SK-N-SH (cell line): ENCODE measurements around the gene ARFIP1. TPM values are rescaled to one million over a fixed set of nuclear protein-coding genes. Genes with fewer than 3 reads are reported as not detected.
A peak's percentile ranks its signal among the peaks of the same experiment; 100 is the strongest.

Experiments used
- CTCF ChIA-PET: fragments of 300-600, 350-600 bp; formaldehyde crosslinking; extraction: SDS; loops from one replicate; lab custom pipeline; 2021; lab: Yijun Ruan, JAX
- POLR2A ChIA-PET: fragments of 350-600 bp; sonication (Branson Sonifier 250); formaldehyde crosslinking; extraction: SDS; loops from one replicate; lab custom pipeline; 2020; ENCODE audit warnings: antibody characterized with exemption, inconsistent platforms; lab: Yijun Ruan, JAX
- DNase-seq: peaks from one replicate; pipeline ENCODE4 v3.0.0; 2012
- H2AFZ ChIP-seq: fragments of 200-600 bp; sonication (generic); 2 replicates; pipeline ENCODE4 v1.8.1; 2016; ENCODE audit warnings: antibody characterized with exemption, mild to moderate bottlenecking, low read depth
- H3F3A ChIP-seq: fragments of 200-600 bp; sonication (generic); replicated peaks from 2 replicates; pipeline ENCODE3; 2016; ENCODE audit warnings: antibody characterized with exemption, mild to moderate bottlenecking; ENCODE audit not compliant: insufficient read depth
- H3K27ac ChIP-seq, 2 experiments: fragments of 200-500 bp in 1 of 2; fragments of 200-600 bp in 1 of 2; sonication (Bioruptor generic) in 1 of 2; sonication (generic), shearing (Covaris generic) in 1 of 2; 2 replicates each; pipeline versions ENCODE4 v1.5.1 to v1.6.1; 2014 to 2016; ENCODE audit warnings: low read depth in 2 of 2, inconsistent platforms in 1 of 2, low read length in 1 of 2, mild to moderate bottlenecking in 1 of 2, mixed read lengths in 1 of 2
- H3K27me3 ChIP-seq: fragments of 200-600 bp; sonication (generic), shearing (Covaris generic); 2 replicates; pipeline ENCODE4 v1.6.1; 2016; ENCODE audit warnings: mixed run types; ENCODE audit not compliant: insufficient read depth
- H3K36me3 ChIP-seq, 2 experiments: fragments of 200-500 bp in 1 of 2; fragments of 200-600 bp in 1 of 2; sonication (Bioruptor generic) in 1 of 2; sonication (generic) in 1 of 2; replicated peaks in 1 of 2; 2 replicates each; pipeline versions ENCODE3 to v1.5.1; 2014 to 2016; ENCODE audit warnings: low read length in 1 of 2, mild to moderate bottlenecking in 1 of 2; ENCODE audit not compliant: insufficient read depth in 2 of 2, control insufficient read depth in 1 of 2
- H3K4me1 ChIP-seq, 2 experiments: fragments of 200-500 bp in 1 of 2; fragments of 200-600 bp in 1 of 2; sonication (Bioruptor generic) in 1 of 2; sonication (generic), shearing (Covaris generic) in 1 of 2; 2 replicates each; pipeline versions ENCODE4 v1.5.1 to v1.6.1; 2014 to 2016; ENCODE audit warnings: low read depth in 1 of 2, low read length in 1 of 2, mixed run types in 1 of 2; ENCODE audit not compliant: insufficient read depth in 2 of 2, control insufficient read depth in 1 of 2
- H3K4me2 ChIP-seq: fragments of 200-600 bp; sonication (generic), shearing (Covaris generic); 2 replicates; pipeline ENCODE4 v1.6.1; 2017; ENCODE audit warnings: mixed run types
- H3K4me3 ChIP-seq, 2 experiments: fragments of 200-500 bp in 1 of 2; fragments of 200-600 bp in 1 of 2; sonication (Bioruptor generic) in 1 of 2; sonication (generic), shearing (Covaris generic) in 1 of 2; 2 replicates each; pipeline versions ENCODE4 v1.5.1 to v1.8.1; 2014 to 2016; ENCODE audit warnings: low read depth in 2 of 2, inconsistent platforms in 1 of 2, low read length in 1 of 2, mild to moderate bottlenecking in 1 of 2, mixed read lengths in 1 of 2, moderate library complexity in 1 of 2
- H3K79me2 ChIP-seq: fragments of 200-600 bp; sonication (generic); 2 replicates; pipeline ENCODE4 v1.8.1; 2017; ENCODE audit warnings: mild to moderate bottlenecking; ENCODE audit not compliant: insufficient read depth
- H3K9ac ChIP-seq: fragments of 200-600 bp; sonication (generic); 2 replicates; pipeline ENCODE4 v1.6.1; 2017; ENCODE audit warnings: mixed run types
- H3K9me2 ChIP-seq: fragments of 200-600 bp; sonication (generic); 2 replicates; pipeline ENCODE4 v1.6.1; 2017; ENCODE audit warnings: mixed run types
- H3K9me3 ChIP-seq: fragments of 200-600 bp; sonication (generic); 2 replicates; pipeline ENCODE4 v1.6.1; 2017; ENCODE audit warnings: mixed run types, mild to moderate bottlenecking, moderate library complexity
- H4K20me1 ChIP-seq: fragments of 200-600 bp; sonication (generic); 2 replicates; pipeline ENCODE4 v1.6.1; 2017; ENCODE audit warnings: mild to moderate bottlenecking, mixed run types; ENCODE audit not compliant: insufficient read depth
- EZH2phosphoT487 ChIP-seq: fragments of 200-600 bp; sonication (generic); IDR thresholded peaks from 2 replicates; pipeline ENCODE4 v1.6.1; 2017; ENCODE audit warnings: low read depth, mixed run types, mild to moderate bottlenecking, antibody characterized with exemption, moderate library complexity, borderline replicate concordance
- FOSL2 ChIP-seq: IDR thresholded peaks from 2 replicates; pipeline ENCODE4 v1.4.0; 2012; ENCODE audit warnings: low read depth, mild to moderate bottlenecking, moderate library complexity, borderline replicate concordance
- MEF2A ChIP-seq: IDR thresholded peaks from 2 replicates; pipeline ENCODE4 v1.4.0; 2012; ENCODE audit warnings: low read depth, borderline replicate concordance
- MXI1 ChIP-seq: IDR thresholded peaks from 2 replicates; pipeline ENCODE4 v1.6.1; 2012; ENCODE audit warnings: mild to moderate bottlenecking, low read depth, low read length, improper control_type of control experiment
- NFIC ChIP-seq: IDR thresholded peaks from 2 replicates; pipeline ENCODE4 v1.4.0; 2012; ENCODE audit warnings: borderline replicate concordance
- PBX3 ChIP-seq: IDR thresholded peaks from 2 replicates; pipeline ENCODE4; 2012
- POLR2AphosphoS5 ChIP-seq: IDR thresholded peaks from 2 replicates; pipeline ENCODE4 v1.6.1; 2012; ENCODE audit warnings: low read depth, low read length
- RAD21 ChIP-seq: IDR thresholded peaks from 2 replicates; pipeline ENCODE4 v1.6.1; 2012; ENCODE audit warnings: mild to moderate bottlenecking, low read length
- RCOR1 ChIP-seq: fragments of 150-350 bp; IDR thresholded peaks from 2 replicates; pipeline ENCODE4 v1.6.1; 2017; ENCODE audit warnings: antibody characterized with exemption, low read length
- TAF1 ChIP-seq: IDR thresholded peaks from 2 replicates; pipeline ENCODE4 v1.6.1; 2012; ENCODE audit warnings: low read depth, mild to moderate bottlenecking, low read length, moderate library complexity, borderline replicate concordance
- TEAD4 ChIP-seq: IDR thresholded peaks from 2 replicates; pipeline ENCODE4 v1.4.0; 2012; ENCODE audit warnings: mild to moderate bottlenecking, borderline replicate concordance; ENCODE audit not compliant: insufficient read depth
- USF1 ChIP-seq: IDR thresholded peaks from 2 replicates; pipeline ENCODE4 v1.4.0; 2012; ENCODE audit warnings: low read depth, borderline replicate concordance
- YY1 ChIP-seq: IDR thresholded peaks from 2 replicates; pipeline ENCODE4 v1.4.0; 2012; ENCODE audit warnings: low read depth, mild to moderate bottlenecking
- WGBS: methylation state at CpG from one replicate; pipeline ENCODE4 v1.1.6; 2017; ENCODE audit warnings: low lambda C conversion rate; 5-methylcytosine and 5-hydroxymethylcytosine counted together
- polyA plus RNA-seq, 3 experiments: library from polyadenylated mRNA; depleted of rRNA; stranded (reverse); fragments of >200 nt; gene quantifications; 2 replicates each; pipeline ENCODE4 v1.2.3, GENCODE V29; 2012
- TF ChIP-seq, protein P1 (sequence below): IDR thresholded peaks from 2 replicates; pipeline ENCODE4 v1.4.0; 2012; ENCODE audit warnings: low read depth

Gene ARFIP1
- polyA plus RNA-seq, 1 of the 3 experiments (the other 2 are of a cell fraction): 15.7 TPM

DNA sequence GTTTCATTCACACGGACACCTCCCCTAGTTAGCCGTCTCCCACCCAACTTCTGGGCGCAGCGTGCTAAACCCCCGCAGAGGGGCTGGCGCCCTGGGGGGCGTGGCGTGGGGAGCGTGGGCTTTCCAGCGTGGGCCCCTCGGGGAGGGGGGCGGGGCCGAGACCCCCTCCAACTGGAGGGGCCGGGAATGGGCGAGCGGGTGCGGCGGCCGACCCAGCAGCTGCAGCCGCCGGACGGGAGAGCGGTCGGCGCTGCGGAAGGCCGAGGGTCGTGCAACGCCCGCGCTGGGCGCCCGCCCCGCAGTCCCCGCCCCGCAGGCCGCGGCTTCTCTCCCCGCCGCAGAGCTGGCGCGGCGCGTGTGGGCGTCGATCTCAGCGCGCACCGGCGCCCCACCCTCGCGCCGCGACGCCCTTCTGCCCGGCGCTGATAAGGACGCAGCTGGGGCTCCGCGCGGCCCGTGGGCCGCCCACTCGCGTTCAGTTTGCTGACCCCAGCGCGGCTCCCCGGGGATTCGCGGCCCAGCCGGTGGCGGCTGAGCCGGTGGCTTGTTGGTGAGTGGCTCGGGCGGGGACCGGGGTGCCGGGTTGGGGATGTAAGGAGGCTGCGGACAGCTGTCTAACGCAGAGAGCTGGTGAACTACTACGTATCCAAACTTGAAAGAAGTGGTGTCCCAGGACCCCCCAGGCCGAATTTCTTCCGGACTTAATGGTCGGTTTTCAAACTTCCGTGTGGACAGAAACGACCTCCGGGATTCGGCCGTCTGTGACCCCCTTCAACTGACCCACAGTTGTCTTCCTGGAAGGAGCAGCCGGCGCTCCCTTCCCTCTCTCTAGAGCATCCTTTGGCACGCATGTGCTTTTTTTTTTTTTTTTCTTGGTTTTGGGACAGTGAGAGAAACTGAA, 157.8 kb downstream of the ARFIP1 start:
- peak; percentile 78 for DNase-seq
- H4K20me1 ChIP-seq: no peaks in the 10 kb centered on the region
- H3K79me2 ChIP-seq: no peaks in the 10 kb centered on the region
- H3K27ac ChIP-seq: no peak overlapping the region
- peak overlapping the region; percentile 55 to 63 for H3K4me3 ChIP-seq
- H3K36me3 ChIP-seq: no peaks in the 10 kb centered on the region
- WGBS: under 1% methylated on average over 26 of the region's 91 CpGs
- H3F3A ChIP-seq: no peaks in the 10 kb centered on the region
- no peak for TF ChIP-seq RAD21
- no peak for TF ChIP-seq POLR2AphosphoS5
- H3K9me2 ChIP-seq: no peaks in the 10 kb centered on the region
- H3K9ac ChIP-seq: no peak overlapping the region
- H3K4me2 ChIP-seq: peak overlapping the region; percentile 90
- H3K4me1 ChIP-seq: peaks cover 0 to 5% of the 10 kb centered on the region in 2 experiments; a peak in 1 of 4 replicates
- ChIA-PET CTCF (interaction anchor here (0.7 to 1.5 kb wide), 6 partner anchors 10 to 527 kb away, joined by 3 to 4 read pairs (median 4); no protein-coding TSS in a partner anchor), POLR2A (no interaction called here)
- H3K27me3 ChIP-seq: peaks cover 34% of the 10 kb centered on the region
- peak overlapping the region; percentile 70; the same call in 1 of the 2 replicates for H2AFZ ChIP-seq
- no peaks in the 10 kb centered on the region for H3K9me3 ChIP-seq

DNA sequence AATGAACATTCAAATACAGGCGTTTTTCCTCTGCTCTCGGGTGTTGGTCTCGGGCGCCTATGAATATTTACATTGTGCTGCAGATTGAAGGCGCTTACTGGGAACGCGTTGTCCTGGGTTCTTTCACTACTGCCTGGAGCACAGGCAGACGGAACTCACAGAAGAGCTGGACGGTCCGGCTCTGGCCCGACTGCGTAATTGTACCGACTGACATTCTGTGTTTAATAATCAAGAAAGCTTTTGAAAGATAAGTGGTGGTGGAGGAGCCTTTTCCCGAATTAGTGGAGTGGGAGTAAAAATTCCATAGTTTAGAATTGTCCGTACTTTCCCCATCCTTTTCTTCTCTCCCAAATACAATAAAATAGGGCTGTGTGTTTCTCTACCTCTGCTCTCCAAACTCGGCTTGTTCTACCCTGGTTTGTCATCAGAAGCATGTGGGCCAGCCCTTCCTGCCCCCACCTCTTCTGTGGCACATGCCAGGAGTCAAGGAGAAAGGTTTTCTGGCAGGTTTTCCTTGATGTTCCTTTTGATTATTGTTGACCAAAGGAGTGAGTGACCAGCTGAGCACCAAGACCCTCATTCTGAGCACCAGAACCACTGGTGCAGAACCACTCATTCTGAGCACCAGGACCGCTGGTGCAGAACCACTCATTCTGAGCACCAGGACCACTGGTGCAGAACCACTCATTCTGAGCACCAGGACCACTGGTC, 158.6 kb downstream of the ARFIP1 start:
- H3K9me2 ChIP-seq: no peaks in the 10 kb centered on the region
- ChIA-PET POLR2A (no interaction called here), CTCF (interaction anchor here (1.4 to 2.8 kb wide), 2 partner anchors 27 to 145 kb away, joined by 4 to 12 read pairs; no protein-coding TSS in a partner anchor)
- DNase-seq: no peak
- H3K9ac ChIP-seq: no peak overlapping the region
- H3K27me3 ChIP-seq: peaks cover 34% of the 10 kb centered on the region
- H3K36me3 ChIP-seq: no peaks in the 10 kb centered on the region
- H3K4me1 ChIP-seq: peaks cover 0 to 5% of the 10 kb centered on the region in 2 experiments; a peak in 1 of 4 replicates
- no peaks in the 10 kb centered on the region for H4K20me1 ChIP-seq
- H3K4me3 ChIP-seq: peak overlapping the region; percentile 55 to 63
- no peaks in the 10 kb centered on the region for H3K79me2 ChIP-seq
- 31% methylated on average over 17 of the region's 17 CpGs for WGBS
- no peaks in the 10 kb centered on the region for H3F3A ChIP-seq
- TF ChIP-seq EZH2phosphoT487 (no peak), RAD21 (no peak), MXI1 (no peak), MEF2A (no peak)
- H3K27ac ChIP-seq: no peak overlapping the region
- H3K9me3 ChIP-seq: no peaks in the 10 kb centered on the region
- peak overlapping the region; percentile 90 for H3K4me2 ChIP-seq
- peak overlapping the region; percentile 70; the same call in 1 of the 2 replicates for H2AFZ ChIP-seq

GRCh38 chr4:152939621-152940020, 159.9 kb downstream of the ARFIP1 start:
- no peak overlapping the region for H3K9ac ChIP-seq
- POLR2A ChIA-PET: no interaction called here
- H3K9me3 ChIP-seq: no peaks in the 10 kb centered on the region
- H4K20me1 ChIP-seq: no peaks in the 10 kb centered on the region
- CTCF ChIA-PET: interaction anchor here (1.3 to 2.8 kb wide), 2 partner anchors 15 to 144 kb away, joined by 3 to 12 read pairs; no protein-coding TSS in a partner anchor
- H3K4me2 ChIP-seq: no peak overlapping the region
- no peaks in the 10 kb centered on the region for H3K36me3 ChIP-seq
- H3K4me1 ChIP-seq: peaks cover 0 to 5% of the 10 kb centered on the region in 2 experiments; a peak in 2 of 4 replicates
- H3K27ac ChIP-seq: no peak overlapping the region
- DNase-seq: no peak
- peaks cover 31% of the 10 kb centered on the region for H3K27me3 ChIP-seq
- H3F3A ChIP-seq: no peaks in the 10 kb centered on the region
- no peak overlapping the region for H3K4me3 ChIP-seq
- no peaks in the 10 kb centered on the region for H3K79me2 ChIP-seq
- H2AFZ ChIP-seq: no peak overlapping the region
- no peaks in the 10 kb centered on the region for H3K9me2 ChIP-seq
- 100% methylated on average over 2 of the region's 2 CpGs for WGBS
- TF ChIP-seq PBX3 (no peak), RCOR1 (no peak), TAF1 (no peak), MXI1 (no peak), YY1 (no peak), FOSL2 (no peak), TEAD4 (no peak), NFIC (no peak), RAD21 (no peak), USF1 (no peak)
- TF ChIP-seq, protein P1, sequence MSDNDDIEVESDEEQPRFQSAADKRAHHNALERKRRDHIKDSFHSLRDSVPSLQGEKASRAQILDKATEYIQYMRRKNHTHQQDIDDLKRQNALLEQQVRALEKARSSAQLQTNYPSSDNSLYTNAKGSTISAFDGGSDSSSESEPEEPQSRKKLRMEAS: no peak
